HG03139 (cell line): ENCODE measurements around the gene IFFO2.

ENCODE experiments used
- ATAC-seq: cut with Tn5 transposase; IDR thresholded peaks from one replicate; pipeline ENCODE4 v1.9.1; 2021; ENCODE audit not compliant: unreplicated experiment

Gene IFFO2

DNA sequence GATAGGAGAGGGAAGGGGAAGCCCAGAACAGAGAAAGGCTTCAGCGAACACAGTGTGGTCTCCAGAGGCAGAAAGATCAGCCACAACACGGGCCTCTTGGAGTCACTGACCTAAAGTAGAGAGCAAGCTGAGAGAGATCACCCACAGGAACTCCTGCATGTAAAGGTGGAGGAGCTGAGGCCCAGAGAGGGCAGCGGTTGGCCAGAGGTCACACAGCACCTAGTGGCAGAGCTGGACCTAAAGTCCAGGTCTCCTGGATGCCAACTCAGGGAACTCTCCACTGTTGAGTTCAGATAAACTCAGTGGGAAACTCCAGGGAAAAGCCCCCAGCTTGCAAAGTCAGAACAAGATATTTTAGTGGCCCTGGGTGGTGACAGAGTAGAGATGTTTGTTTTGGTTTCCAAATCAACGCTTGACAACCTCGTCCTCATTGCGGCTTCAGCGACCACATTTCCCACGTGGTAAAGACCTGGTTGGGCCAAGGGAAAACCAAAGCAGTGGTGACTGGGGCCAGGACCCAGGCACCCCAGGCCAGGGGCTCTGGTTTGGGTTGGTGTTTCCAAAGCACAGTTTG lies 4.6 kb downstream of the IFFO2 start:
- ATAC-seq = no peak

DNA sequence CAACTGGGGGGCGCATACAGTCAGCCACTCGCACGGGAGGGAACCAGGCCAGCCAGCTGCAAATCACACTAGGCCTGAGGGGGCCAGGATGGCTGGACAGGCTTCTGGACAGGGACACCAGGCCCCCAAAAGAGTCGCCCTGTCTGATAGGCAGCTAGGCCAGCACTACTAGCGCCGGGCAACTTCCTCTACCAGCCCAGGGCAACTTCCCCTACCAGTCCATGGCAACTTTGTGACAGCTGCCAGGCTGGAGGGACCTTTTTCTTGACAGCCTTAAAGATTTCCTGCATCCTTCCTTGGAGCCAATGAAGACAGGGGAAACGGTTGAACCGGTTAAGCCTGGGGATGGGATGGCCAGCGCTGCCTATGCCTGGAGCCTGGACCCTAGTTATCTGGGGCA lies 5.1 kb downstream of the IFFO2 start:
- ATAC-seq = no peak

DNA sequence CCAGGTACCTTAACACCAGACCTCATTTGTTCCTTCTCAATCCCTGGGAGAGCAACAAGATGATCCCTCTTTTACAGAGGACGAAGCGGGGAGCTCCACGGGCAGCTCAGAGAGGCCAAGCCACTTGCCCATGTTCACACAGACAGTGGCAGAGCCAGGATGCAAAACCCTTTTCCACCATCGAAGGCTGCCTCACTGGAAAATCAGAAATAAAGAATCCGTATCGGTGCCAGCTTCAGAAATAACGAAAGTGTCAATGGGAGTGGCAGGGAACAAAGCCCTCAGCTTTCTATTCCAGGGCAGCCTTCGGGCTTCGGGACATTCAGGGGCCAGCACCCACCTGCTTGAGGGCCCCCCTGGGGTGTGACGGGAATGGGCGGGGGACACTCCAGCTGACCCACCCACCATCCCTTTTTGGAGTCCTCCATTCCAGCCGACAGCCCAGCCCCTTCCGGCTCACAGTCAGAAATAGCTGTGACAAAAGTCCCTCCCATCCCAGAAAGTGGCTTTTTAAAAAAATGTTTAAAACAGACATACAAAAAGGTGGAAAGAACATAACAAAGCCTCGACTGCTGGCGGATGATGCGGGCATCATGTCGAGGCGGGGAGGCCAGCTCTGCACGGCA lies 6.0 kb downstream of the IFFO2 start:
- no peak for ATAC-seq

DNA sequence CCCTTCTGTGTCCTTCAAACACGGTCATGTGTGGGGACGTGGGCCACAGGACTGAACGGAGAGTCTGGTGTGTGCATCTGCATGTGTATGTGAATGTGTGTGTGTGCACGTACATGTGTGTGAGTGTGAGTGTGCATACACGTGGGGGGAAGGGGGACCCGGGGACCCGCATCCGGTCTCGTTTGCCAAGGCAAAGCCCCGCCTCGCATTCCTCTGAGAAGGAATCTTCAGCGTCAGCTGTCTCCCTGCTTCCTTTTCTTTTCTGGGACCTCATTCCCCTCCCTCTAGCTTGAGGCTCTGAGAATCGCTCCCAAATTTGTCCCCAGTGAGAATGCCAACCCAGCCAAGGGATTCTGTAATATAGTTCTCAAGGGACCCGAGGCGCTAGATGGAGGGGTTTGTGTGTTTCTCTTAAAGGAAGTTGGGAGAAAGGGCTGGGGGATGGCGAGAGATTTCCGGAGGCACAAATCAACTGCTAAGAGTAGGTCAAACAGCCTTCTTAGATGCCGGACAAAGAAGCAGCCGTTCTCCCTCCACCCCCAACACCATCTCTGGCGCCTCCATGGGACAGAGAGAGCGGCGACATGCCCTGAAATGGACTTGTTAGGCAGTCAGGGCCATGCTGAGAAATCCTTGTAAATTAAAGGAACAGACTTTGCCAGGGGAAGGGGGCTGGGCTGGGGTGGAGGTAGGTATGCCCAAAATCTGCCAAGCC lies 6.6 kb downstream of the IFFO2 start:
- no peak for ATAC-seq

DNA sequence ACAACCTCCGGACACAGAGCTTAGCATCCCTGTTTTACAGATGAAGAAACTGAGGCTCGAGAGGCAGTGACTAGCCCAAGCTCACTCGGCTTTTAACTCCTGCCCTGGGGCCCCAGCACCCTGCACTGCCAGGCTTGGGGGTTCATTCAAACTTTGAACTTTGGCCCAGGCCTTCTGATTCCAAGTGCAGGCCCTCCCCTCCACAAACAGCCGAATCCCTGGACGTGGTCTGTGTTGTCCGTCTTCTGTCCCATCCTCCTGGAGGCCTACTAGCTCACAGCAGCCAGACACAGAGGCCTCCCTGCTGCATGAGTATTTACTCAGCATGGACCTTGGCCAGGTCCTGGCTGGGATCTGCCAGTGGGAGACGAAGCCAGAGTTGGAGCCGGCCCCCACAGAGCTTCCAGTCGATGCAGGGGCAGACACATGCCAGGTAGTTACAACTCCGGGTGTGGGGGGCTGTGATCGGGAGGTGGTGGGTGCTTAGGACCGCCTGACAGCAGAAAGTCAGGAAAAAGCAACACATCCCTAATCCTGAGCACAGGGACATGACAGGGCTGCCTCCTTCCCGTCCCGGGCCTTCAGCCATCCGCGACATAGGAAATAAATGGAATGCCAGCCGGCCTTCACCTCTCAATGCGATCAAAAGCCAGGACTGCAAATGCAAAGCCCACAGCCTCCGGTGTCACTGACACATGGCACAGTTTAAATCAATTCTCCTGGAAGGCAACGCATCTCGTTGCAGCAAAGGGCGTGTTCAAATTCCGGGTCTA lies 7.4 kb downstream of the IFFO2 start:
- ATAC-seq = no peak

DNA sequence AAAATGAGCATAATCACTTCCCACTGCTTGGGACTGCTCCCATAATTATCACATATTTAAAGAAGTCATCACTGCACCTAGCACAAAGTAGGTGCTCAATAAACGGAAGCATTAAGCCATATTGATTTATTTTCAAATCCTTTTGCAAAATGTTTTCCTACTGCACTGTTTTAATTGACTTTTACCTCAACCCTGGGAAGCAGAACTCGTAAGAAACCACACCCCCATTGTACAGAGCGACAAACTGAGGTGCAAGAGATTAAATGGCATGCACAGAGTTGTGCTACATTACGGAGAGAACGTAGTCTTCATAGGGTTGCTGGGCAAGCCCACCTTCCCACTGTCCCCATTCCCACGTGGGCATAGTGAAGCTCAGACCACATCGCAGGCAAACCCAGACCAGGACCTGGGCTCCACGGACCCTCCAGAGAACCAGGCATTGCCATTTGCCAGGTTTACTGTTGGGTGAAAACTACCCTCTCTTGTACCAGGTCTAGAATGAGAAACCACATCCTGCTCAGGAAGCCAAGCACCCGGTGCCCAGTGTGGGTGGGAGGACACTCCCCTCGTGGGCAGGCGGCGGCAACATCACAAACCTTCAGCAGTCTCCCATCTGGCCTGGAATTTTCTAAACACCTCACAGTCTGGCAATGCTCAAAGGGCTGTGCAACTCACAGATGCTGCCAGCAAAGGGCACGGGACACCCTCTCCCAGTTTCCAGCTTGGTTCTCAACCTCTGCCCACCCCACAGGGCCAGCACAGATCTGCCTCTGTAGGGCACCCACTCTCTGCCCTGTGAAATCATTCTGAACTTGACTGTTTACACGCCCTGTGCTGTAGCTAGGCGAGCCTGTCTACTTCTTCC lies 8.2 kb downstream of the IFFO2 start:
- no peak for ATAC-seq

DNA sequence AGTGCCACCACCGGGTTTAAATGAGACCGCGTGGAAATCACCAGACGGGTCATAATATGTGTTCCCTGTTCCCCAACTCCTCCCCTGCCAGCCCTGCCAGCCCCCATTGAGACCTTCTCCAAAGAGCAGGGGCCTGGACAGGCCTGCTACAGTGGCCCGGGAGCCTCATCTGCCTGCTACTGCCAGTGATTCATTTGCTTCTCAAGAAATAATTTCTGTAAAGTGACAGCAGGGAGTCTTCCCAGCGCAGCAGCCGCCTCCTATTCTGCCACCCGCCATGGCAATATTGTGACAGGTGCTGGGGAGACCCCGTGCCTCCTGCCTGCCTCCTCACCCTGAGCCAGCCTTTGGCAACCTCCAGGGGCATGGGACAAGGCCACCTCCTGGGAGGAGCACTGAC lies 8.9 kb downstream of the IFFO2 start:
- no peak for ATAC-seq

DNA sequence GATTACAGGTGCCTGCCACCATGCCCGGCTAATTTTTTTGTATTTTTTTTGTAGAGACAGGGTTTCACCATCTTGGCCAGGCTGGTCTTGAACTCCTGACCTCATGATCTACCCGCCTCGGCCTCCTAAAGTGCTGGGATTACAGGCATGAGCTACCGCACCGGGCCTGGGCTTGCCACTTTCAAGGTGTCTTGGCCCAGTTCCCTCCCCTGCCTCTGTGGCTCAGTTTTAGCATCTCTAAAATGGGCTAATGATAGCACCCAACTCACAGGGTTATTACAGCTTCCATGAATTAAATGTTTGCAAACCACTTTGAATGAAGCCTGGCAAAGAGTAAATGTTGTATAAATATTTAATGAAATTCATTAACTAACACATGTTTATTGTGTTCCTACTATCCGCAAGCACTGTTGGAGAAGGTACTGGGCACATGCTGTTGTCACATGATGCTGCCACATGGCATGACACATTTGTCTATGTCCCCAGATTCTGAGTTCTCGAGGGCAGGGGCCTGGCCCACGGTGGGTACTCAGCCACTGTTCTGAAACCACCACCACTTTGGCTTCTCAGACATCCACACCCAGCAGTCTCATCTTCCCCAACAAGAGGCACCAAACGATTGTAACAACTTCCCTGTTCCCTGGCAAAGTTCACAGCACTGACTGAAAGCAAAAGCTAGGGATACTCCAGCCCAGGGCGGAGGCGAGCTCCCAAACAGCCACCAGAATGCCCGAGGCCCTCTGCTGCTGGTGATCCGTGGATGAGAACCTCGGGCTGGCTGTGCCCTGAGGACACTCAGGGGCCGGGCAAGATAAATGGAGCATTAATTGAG lies 9.7 kb downstream of the IFFO2 start:
- ATAC-seq = no peak

DNA sequence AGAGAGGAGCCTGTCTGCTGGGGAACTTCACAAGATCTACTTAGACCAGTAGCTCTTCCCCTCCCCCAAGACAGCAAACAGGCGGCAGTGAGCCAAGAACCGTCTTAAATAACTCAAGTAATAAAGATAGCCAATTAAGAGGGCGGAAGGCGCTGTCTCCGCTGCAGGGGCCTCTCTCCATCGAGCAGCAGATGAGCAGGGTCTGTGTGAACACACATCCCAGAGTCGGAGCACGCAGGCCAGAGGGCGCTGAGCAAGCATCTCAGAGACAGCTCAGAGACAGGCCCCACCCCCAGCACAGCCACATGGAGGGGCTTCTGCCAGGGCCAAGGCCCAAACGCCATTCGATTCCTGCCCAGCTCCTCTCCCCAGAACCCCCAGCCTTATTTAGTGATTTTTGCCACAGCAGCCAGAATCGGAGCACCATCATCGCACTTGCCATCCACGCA lies 11.1 kb downstream of the IFFO2 start:
- no peak for ATAC-seq

DNA sequence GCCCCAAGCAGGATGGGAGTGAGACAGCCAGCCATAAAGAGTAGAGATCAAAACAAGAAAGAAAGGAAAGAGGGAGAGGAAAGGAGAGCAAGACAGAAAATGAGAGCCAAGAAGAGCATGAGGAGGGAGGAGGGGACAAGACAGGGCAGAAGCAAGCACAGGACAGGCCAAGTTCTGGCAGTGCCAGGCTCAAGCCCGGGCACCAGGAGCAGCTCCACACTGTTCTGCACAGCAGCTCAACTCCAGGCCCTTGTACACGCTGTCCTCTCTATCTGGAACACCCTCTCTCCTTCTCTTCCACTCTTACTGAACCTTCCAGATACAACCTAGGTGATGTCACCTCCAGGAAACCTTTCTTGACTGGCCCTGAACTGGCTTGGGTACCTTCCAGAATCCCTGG lies 11.7 kb downstream of the IFFO2 start:
- ATAC-seq = no peak

DNA sequence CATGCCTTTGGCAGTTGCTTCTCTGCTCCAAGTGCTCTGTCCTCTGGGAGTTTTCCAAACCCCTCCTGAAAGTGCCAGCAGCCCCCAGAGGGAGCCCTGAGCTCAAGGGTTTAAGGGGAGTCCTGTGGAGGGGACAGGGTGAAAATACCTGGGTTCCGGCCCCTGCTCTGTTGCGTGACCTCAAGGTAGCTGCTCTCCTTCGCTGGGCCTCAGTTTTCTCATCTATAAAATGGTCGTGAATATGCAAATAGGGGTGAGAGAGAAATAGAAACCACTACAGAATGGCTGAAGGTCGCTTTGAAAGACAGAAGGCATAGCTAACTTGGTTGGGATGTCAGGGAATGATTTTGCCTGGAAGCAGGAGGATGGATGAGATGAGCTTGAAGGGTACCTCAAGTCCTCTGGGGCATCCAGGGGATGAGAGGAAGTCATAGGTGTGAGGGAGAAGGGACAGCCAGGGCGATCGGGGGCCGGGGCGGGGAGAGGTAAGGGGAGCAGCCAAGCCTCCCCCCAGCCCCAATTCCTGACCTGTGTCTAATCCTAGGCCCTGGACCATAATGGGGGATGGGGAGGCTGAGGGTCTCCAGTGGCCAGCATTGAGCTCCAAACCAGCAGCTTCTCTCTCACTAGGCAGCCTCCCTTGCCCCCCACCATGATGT lies 12.4 kb downstream of the IFFO2 start:
- ATAC-seq = no peak

DNA sequence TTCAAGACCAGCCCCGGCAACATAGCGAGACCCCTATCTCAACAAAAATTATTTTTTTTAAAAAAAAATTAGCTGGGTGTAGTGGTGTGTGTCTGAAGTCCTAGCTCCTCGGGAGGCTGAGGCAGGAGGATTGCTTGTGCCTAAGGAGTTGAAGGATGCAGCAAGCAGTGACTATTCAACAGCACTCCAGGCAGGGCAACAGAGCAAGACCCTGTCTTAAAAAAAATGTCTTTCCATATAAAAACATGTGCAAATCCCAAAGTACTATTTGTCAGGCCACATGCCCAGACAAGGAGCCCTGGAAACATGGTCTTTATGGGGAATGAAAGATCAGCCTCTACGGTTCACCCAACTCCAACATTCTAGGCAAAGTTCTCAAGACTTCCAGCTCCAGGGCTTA lies 13.3 kb downstream of the IFFO2 start:
- no peak for ATAC-seq

DNA sequence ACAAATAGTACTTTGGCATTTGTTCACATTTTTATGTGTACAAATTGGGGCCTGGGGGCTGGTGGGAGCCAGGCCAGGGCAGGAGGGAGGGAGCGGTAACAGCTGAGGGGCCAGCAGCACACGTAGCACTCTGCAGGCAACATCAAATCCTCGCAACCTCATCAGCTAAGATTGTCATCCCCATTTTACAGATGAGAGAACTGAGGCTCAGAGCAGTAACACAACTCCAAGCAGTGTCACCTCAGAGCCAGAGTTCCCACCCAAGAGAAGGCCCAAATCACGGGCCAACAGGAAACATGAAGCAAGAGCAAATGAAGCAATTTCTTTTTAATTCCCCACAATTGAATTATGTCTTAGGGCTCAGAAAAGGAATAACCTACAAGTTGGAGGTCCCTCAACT lies 14.1 kb downstream of the IFFO2 start:
- ATAC-seq = no peak

DNA sequence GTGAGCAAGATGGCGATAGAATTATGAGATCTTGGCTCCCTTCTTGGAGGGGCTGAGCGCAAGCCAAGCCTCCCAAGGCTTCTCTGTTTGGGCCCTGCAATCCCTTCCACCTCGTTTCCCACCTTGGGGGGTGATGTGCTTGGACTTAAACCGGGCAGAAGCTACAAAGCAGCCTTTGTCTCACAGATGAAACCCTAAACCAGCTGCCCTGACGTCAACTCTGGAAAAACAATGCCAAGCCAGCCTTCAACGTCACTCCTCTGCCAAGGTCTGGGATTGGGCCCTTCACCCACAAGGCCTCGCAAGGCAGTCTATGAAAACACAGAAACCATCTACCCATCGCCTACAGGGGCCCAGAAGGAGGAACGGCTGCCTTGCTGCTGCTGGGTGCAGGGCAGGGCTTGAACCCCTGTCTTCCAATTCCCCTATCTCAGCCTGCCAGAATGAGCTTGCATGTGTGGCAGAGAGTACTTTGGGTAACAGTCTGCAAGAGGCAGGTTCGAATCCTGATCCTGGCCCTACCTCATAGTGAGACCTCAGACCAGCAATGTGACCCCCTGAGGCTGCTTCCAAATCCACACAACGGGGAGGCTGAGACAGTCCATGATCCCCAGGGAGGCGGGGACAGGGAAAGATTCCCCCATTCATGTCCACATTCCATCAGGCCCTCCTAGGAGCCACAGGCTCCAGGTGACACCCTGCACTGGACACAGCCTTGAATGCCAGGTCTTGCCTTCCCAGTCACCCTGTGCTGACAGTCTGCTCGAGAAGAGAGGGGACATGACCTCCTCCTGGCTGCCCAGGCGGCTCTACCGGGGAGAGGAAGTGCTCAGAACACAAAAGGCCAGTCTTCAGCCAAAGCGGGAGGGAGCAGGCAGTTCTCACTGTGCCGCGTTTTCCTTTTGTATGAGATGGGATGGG lies 15.0 kb downstream of the IFFO2 start:
- no peak for ATAC-seq

DNA sequence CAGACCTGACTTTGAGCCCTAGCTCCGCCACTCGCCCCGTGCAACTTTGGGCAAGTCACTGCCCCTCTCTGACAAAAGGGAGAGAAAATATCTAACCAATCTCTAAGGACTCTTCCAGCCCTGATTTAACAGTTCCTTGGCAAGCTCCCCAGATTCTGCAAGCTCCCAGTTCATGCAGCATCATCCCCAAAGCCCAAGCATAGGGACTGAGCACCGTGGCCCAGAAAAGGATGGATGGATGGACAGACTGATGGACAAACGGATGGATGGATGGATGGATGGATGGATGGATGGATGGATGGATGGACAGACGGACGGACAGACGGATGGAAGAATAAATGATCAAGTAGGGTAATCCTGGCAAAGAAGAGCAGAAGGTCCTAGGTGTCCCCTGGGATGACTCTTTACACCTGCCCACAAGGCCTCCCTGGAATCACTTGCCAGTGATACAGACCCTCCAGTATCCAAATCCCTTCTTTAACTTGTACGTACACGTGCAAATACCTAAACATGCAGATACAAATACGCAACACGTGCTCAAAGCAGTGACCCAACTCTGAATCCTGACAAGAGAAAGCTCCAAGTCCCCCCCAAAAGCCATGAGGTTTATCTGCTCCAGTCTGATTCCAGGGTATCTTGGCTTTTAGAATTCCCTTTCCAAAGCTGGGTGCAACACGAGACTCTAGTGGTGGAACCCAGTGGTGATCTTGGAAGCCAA lies 16.0 kb downstream of the IFFO2 start:
- no peak for ATAC-seq

DNA sequence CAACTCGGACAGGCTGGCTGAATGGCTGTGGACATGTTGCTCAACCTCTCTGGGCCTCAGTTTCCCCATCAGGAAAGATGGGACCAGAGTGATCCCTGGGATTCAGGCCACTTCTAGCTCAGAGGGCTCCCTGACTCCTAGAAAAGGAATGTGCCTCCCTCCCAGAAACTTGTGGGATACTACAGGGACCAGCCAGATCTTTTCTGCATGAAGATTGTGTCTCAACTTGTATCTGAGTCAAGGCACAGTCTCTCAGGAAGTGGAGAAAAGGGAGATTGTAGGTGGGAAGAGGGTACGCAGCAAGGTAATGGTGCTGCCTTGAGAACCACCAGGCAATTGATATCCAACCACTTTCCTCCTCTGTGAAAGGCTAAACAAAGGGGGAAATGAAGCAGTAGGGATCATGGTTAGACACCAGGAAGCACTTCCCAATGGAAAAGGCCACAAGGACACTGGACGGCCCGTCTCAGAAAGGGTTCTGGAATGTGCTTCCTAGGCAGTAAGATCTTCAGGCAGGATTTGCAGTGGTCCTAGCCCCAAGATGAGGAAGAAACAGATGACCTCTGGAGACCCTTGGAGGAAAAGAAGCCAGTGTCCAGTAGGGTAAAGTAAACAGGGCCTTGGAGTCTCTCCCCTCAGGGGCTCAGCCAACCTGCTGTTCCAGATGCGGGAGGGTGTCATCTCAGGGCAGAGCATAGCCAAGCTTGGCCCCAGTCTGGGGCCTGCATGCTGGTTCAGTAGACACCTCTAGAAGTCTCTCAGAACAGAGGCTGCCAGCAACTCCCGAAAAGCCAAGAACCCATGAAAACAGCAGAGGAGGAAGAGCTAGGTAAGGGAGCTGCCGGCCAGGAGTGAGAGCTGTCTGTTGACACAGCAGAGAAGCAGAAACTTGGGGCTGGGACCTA lies 16.8 kb downstream of the IFFO2 start:
- no peak for ATAC-seq

DNA sequence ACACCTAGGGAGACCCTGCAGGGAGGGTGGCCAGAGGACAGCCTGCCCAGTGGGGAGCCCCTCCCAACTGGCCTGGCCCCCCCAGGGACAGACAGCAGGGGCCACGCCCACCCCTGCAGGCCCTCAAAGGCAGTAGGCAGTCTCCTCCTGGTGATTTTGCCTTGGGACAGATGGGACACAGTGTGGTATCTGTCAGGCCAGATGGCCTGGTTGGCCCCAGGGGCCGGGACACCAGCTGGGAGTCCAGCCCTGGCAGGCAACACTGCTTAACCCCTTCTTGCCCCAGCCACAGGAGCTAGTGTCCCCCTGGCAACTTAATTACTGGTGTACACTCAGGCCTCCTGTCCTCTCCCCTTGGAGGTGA lies 17.8 kb downstream of the IFFO2 start:
- no peak for ATAC-seq
